Measurements from ENCODE around the gene HPS6. TPM values are rescaled to one million over a fixed set of nuclear protein-coding genes. Genes with fewer than 3 reads are reported as not detected.

Gene HPS6
- total RNA-seq, 1 experiment from 2014 or later: 31.7 TPM

- no peak overlapping the region for H3K4me3 ChIP-seq (replicated peaks in 1 of 2; ENCODE audit: low read depth in 1 of 2, low read length in 2 of 2)
- no TSS peak for BruUV-seq (replicated peaks)
- RAD21 ChIA-PET (ENCODE audit: low non-redundant PET in 1 of 2, low total read pairs in 2 of 2, uncharacterized antibody in 2 of 2, unreplicated experiment in 2 of 2): no interaction called here
- no peak overlapping the region for H3K4me2 ChIP-seq (ENCODE audit: low read length)
- intact Hi-C loops (cut with micrococcal nuclease): no loop called here
- CTCF ChIA-PET: no interaction called here
- ATAC-seq (no peak), DNase-seq (ENCODE audit: low read depth, low spot score) (no peak)
- no peak for TF ChIP-seq REST (IDR thresholded peaks at IDR 0.05; ENCODE audit: low read depth)
- TF ChIP-seq POLR2A (IDR thresholded peaks at IDR 0.05; ENCODE audit: borderline replicate concordance, extremely low read depth, insufficient read depth, insufficient read length): no peak
- no peak for TF ChIP-seq ELF1 (IDR thresholded peaks at IDR 0.05; ENCODE audit: borderline replicate concordance, low read depth)
- no peak for TF ChIP-seq CEBPB (IDR thresholded peaks at IDR 0.05; ENCODE audit: low read depth)
- TF ChIP-seq SP1 (IDR thresholded peaks at IDR 0.05; ENCODE audit: low read depth): no peak
- no peak for TF ChIP-seq SIN3A (IDR thresholded peaks at IDR 0.05; ENCODE audit: low read depth)
- no peak overlapping the region for H3K27ac ChIP-seq (ENCODE audit: low read depth, low read length)
- H3K4me1 ChIP-seq (ENCODE audit: control insufficient read depth in 1 of 2, insufficient read depth in 2 of 2, low read length in 2 of 2): no peaks in the 10 kb centered on the region
- H3K9me3 ChIP-seq (ENCODE audit: control insufficient read depth in 1 of 2, insufficient read depth in 1 of 2, low read depth in 1 of 2, low read length in 2 of 2): no peaks in the 10 kb centered on the region
- no peaks in the 10 kb centered on the region for H3K36me3 ChIP-seq (ENCODE audit: control insufficient read depth in 1 of 2, insufficient read depth in 2 of 2, low read length in 2 of 2)
- peaks cover 9% of the 10 kb centered on the region for H4K20me1 ChIP-seq (ENCODE audit: insufficient read depth)
- no peak overlapping the region for H2AFZ ChIP-seq (ENCODE audit: low read depth, low read length, poor library complexity, severe bottlenecking)
- no peaks in the 10 kb centered on the region for H3K9me2 ChIP-seq (ENCODE audit: insufficient read depth)
- peaks cover 90% of the 10 kb centered on the region for H3K79me2 ChIP-seq (ENCODE audit: insufficient read depth, low read length)
- H3K27me3 ChIP-seq (ENCODE audit: insufficient read depth, low read length): no peaks in the 10 kb centered on the region
- POLR2A ChIA-PET: no interaction called here
- H3K9ac ChIP-seq (ENCODE audit: low read length): no peak overlapping the region
Measured at GRCh38 chr10:102045292-102045691, 19.9 kb upstream of the HPS6 start.

- H3K4me1 ChIP-seq (ENCODE audit: control insufficient read depth in 1 of 2, insufficient read depth in 2 of 2, low read length in 2 of 2): no peaks in the 10 kb centered on the region
- no peaks in the 10 kb centered on the region for H3K27me3 ChIP-seq (ENCODE audit: insufficient read depth, low read length)
- no peak overlapping the region for H2AFZ ChIP-seq (ENCODE audit: low read depth, low read length, poor library complexity, severe bottlenecking)
- DNase-seq (ENCODE audit: low read depth, low spot score): no peak
- H3K9me3 ChIP-seq (ENCODE audit: control insufficient read depth in 1 of 2, insufficient read depth in 1 of 2, low read depth in 1 of 2, low read length in 2 of 2): no peaks in the 10 kb centered on the region
- H4K20me1 ChIP-seq (ENCODE audit: insufficient read depth): peaks cover 8% of the 10 kb centered on the region
- intact Hi-C loops (cut with micrococcal nuclease): no loop called here
- POLR2A ChIA-PET: no interaction called here
- no peak overlapping the region for H3K4me2 ChIP-seq (ENCODE audit: low read length)
- CTCF ChIA-PET: no interaction called here
- RAD21 ChIA-PET (ENCODE audit: low non-redundant PET in 1 of 2, low total read pairs in 2 of 2, uncharacterized antibody in 2 of 2, unreplicated experiment in 2 of 2): no interaction called here
- no peak overlapping the region for H3K9ac ChIP-seq (ENCODE audit: low read length)
- TF ChIP-seq CEBPB (IDR thresholded peaks at IDR 0.05; ENCODE audit: low read depth): no peak
- no peak for TF ChIP-seq SP1 (IDR thresholded peaks at IDR 0.05; ENCODE audit: low read depth)
- TF ChIP-seq SRF (IDR thresholded peaks at IDR 0.05; ENCODE audit: low read depth): no peak
- no peak for TF ChIP-seq EGR1 (IDR thresholded peaks at IDR 0.05; ENCODE audit: low read depth)
- TF ChIP-seq, protein P1, sequence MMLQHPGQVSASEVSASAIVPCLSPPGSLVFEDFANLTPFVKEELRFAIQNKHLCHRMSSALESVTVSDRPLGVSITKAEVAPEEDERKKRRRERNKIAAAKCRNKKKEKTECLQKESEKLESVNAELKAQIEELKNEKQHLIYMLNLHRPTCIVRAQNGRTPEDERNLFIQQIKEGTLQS (IDR thresholded peaks at IDR 0.05): no peak
- TF ChIP-seq ZFX (IDR thresholded peaks at IDR 0.05): no peak
- H3K9me2 ChIP-seq (ENCODE audit: insufficient read depth): no peaks in the 10 kb centered on the region
- ATAC-seq: no peak
- peaks cover 92% of the 10 kb centered on the region for H3K79me2 ChIP-seq (ENCODE audit: insufficient read depth, low read length)
- no peak overlapping the region for H3K4me3 ChIP-seq (replicated peaks in 1 of 2; ENCODE audit: low read depth in 1 of 2, low read length in 2 of 2)
- H3K27ac ChIP-seq (ENCODE audit: low read depth, low read length): no peak overlapping the region
- BruUV-seq (replicated peaks): no TSS peak
- H3K36me3 ChIP-seq (ENCODE audit: control insufficient read depth in 1 of 2, insufficient read depth in 2 of 2, low read length in 2 of 2): no peaks in the 10 kb centered on the region
Measured at GRCh38 chr10:102046095-102046494, 19.1 kb upstream of the HPS6 start.

Measured in HCT116 (cell line).